GM03348 (cell line): ENCODE data around the gene CEACAM3.

Experiments used
- DNase-seq: peaks from one replicate; pipeline ENCODE4 v3.0.0; 2012; ENCODE audit warnings: low spot score

CEACAM3 gene

DNA sequence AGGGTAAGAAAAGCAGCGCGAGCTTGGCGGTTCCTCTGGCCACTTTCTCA, 48.4 kb downstream of the CEACAM3 start, which contains the start of gene DMRTC2:
Gene DMRTC2, plus strand, starts transcription at position 42 of the 50 bp plus-strand sequence. CDS start 2,387 bp downstream, outside the sequence.
- DNase-seq: no peak

DNA sequence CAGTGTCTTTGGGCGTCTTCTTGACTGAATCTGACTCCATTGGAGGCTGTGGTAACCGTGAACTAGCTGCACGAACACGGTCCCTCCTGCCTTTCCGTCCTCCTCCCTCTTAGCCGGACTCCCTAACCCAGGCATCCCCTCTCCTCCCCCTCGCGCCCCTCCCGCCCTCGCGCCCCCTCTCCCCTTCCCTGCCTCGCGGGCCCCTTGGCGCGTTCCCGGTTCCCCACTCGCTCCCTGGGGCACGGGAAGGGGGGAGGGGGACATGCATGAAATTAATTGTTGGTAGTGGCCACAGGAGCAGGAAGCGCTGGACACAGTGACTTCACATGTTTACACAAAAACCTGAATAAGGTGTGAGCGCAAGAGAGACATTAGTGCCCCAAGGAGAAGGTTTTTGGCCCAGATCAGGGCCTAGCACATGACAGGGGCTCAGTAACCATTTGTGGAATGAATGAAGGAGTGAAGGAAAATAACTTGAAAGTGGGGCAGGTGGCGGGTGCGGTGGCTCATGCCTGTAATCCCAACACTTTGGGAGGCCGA, 48.7 kb downstream of the CEACAM3 start:
- DNase-seq: peak; percentile 2

DNA sequence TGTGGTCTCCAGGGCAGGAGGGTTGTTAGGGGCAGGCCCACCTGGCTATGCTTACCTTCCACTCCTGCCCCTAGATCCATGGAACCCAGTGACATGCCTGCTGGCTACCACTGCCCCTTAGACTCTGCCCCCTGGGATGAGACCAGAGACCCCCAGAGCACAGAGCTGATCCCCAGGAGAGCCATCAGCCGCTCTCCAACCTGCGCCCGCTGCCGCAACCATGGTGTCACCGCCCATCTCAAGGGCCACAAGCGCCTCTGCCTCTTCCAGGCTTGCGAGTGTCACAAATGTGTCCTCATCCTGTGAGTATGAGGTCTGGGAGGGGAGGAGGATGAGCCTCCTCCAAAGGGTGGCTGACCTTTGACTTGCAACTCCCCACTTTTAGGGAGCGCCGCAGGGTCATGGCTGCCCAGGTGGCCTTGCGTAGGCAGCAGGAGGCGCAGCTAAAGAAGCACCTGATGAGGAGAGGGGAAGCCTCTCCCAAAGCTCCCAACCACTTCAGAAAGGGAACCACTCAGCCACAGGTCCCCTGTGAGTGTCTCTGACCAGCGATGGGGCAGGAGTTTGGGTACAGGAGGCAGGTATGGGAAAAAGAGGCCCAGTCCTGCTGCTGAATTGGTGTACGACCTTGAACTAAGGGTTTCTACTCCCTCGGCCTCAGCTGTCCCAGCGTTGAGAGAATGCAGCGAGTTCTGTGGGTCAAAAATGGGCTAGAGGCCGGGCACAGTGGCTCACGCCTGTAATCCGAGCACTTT, 51.1 kb downstream of the CEACAM3 start:
- DNase-seq: peak; percentile 4

DNA sequence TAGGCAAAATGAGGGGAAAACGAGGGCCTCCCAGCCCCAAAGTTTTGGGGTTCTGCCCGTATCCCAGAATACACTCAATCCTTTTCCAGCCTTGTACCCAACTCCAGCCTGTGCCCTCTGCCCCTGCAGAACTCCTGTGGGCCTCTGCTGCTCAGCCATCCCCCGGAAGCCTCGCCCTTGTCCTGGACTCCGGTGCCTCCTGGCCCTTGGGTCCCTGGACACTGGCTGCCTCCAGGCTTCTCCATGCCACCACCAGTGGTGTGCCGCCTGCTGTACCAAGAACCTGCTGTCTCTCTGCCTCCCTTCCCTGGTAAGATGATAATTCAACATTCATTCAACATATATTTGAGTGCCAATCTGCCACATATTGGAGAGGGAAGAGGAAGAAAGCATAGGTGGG, 52.3 kb downstream of the CEACAM3 start:
- DNase-seq: no peak

DNA sequence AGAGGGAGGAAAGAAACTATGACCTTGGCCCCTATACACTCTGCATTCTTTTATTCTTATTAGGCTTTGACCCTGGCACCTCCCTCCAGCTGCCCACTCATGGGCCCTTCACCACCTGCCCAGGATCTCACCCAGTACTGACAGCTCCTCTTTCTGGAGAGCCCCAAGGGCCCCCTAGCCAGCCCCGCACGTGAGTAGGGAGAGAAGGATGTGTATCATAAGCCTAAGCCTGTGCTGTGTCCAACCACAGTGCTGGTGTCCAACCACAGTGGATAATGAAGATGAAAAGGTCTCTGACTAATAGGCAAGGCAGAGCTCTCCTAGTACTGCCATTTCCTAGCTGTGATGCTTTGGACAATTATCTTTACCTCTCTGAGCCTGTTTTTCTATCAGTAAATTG, 52.7 kb downstream of the CEACAM3 start:
- no peak for DNase-seq

DNA sequence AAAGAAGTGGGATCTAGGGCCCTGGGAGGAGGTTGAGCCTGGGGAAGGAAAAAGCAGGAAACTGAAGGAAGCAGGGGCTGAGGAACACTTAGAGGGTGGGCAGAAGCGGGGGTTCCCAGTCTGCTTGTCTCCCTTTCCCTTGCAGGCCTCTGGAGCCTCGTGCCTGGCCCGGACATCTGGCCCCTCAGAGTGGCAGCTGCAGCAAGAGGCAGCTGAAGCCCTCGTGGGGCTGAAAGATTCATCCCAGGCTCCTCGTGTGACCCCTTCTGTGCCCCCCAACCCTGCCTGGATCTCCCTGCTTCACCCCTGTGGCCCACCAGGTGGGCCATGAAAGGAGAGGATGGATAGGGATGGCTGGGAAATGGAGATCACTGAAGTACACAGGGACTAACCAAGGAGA, 54.0 kb downstream of the CEACAM3 start:
- DNase-seq: no peak

DNA sequence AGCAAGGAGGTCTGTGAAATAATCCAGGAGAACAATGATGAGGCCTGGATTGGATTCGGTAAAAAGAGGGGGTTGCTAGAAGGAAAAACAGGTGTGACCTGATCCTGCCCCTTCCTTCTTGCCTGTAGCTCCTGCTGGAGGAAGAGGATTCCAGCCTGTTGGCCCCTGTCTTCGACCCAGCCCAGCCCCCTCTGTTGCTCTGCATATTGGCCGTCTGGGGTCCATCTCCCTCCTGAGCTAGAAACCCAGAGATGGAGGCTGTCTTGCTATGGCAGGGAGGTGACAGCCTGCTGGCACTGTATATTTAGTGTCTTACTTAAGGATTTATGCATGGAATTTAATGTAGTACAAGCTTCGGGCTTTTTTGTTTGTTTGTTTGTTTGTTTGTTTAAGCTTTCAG, 55.1 kb downstream of the CEACAM3 start:
- DNase-seq: no peak

DNA sequence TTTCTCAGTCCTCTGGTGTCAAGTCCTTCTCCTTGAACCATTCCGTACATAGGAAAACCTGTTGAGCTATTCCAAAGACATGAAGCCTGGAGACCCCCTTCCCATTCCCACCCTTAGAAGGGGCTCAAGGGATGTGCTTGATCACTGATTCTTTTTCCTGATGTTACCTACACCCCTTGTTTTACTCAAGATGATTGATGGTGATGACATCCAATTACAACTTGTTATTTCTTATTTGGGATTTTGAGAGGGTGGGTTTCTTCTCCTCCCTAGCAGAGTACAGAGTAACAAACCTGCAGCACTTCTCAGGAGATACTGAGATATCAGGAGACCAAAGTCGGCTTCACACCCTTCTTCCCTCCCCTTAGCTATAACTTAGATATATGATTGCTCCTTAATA, 57.0 kb downstream of the CEACAM3 start:
- no peak for DNase-seq

DNA sequence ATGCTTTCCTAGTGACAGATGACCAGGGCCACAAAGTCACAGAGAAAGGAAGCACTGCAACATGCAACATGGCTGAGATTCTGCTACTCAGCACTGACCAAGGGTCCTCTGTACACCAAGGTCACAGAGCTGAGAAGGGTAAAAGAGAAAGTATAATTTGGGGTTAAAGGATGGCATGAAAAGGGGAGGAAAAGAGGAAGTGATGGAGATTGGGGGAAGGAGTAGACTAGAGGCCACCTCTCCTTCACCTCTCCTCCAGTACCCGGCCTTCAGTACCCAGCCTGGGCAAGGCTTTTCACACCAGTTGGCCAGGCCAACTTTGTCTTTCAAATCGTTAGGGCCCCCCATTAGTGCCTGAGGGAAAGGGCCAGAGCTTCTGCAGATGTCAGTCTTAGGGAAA, 57.4 kb downstream of the CEACAM3 start:
- no peak for DNase-seq

DNA sequence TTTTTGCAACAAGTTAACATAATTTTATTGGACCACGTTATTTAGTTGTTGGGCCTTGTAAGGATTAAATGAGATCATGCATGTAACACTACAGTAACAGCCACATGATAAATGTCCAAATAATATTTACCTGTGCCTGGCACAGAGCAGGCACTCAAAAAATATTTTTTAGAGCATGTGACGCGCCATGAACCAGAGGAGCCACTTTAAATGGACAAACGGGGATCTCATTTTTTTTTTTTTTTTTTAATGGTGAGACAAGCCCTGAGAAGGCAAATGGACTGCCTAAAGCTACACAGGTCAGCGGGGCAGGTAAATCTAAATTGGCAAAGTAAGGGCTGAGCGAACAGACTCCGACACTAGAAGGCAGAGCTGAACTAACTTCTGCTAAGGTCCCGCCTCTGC, 62.8 kb downstream of the CEACAM3 start:
- DNase-seq: no peak

DNA sequence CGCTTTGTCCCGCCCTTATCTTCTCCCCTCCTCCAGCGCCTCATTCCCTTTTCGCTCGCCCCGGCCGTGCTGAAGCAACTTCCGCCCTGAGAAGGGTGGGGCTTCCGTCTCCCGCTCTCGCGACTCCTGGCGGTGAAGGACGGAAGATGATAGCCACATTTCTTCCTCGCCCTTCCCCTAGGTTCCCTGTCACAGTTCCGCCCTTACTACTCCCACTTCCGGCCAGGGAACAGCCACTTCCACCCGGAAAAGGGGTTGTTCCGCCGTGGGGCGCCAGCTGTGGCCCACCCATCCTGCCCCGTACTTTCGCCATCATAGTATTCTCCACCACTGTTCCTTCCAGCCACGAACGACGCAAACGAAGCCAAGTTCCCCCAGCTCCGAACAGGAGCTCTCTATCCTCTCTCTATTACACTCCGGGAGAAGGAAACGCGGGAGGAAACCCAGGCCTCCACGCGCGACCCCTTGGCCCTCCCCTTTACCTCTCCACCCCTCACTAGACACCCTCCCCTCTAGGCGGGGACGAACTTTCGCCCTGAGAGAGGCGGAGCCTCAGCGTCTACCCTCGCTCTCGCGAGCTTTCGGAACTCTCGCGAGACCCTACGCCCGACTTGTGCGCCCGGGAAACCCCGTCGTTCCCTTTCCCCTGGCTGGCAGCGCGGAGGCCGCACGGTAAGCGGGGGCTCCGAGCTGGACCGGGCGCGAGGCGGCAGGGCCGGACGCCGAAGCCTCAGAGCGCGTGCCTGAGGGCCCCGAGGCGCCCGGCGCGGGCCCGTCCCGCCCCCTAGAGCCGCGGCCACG, 63.4 kb downstream of the CEACAM3 start, which contains the start of gene RPS19:
Gene RPS19, plus strand, starts transcription at position 638 of the 801 bp plus-strand sequence. CDS start 520 bp downstream, outside the sequence.
- peak; percentile 97 for DNase-seq

DNA sequence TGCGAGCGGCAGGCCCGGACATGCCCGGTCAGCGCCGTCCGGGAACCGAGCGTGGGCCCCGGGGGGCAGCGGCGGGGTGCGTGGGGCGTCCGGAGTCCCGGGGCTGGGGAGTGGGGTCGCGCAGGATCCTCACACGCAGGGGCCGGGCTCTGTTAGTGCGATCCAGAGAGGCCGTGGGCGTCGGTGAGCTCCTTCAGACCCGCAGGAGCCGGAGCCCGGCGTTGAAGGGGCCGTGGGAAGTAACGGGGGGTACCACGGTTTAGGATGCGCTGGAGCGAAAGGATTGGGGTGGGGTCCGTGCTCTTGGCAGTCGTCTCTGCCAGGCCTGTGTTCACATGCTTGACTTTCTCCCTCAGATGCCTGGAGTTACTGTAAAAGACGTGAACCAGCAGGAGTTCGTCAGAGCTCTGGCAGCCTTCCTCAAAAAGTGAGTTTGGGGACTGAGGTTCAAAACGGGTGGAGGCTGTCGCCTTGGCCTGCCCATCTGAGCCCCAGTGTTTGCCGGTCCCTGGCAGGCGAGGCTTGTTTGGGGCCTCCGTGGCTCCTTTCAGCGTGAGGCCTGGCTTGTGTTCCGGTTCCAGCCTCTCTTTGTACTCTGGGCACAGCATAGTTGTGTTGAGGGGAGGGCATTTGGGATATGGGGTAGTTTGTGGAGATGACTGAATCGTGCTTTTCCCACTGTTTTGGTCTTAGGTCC, 64.2 kb downstream of the CEACAM3 start:
- DNase-seq: peak; percentile 30
